Measurements from ENCODE around the gene KMT2C. TPM values are rescaled to one million over a fixed set of nuclear protein-coding genes. Genes with fewer than 3 reads are reported as not detected.

KMT2C gene
- total RNA-seq, 2 experiments from 2014 or later, result 47.5 to 105 TPM

GRCh38 chr7:152107945-152108344 is 327.9 kb downstream of the KMT2C start:
- H2AFZ ChIP-seq (ENCODE audit: low read length), result no peak overlapping the region
- intact Hi-C loops (cut with micrococcal nuclease; ENCODE audit: unreplicated experiment), result no loop called here
- ChIA-PET CTCF (ENCODE audit: unreplicated experiment) (no interaction called here), POLR2A (no interaction called here)
- H3K79me2 ChIP-seq (ENCODE audit: insufficient read depth, low read depth, low read length), result no peaks in the 10 kb centered on the region
- no peak for DNase-seq (ENCODE audit: low spot score)
- H3K4me3 ChIP-seq (ENCODE audit: low read depth, low read length, poor library complexity, severe bottlenecking), result no peak overlapping the region
- no TSS peak for BruUV-seq (replicated peaks)
- no peaks in the 10 kb centered on the region for H3K9me3 ChIP-seq (ENCODE audit: low read length)
- H3K27ac ChIP-seq (ENCODE audit: low read depth, low read length, poor library complexity, severe bottlenecking), result no peak overlapping the region
- H3K4me2 ChIP-seq (ENCODE audit: low read length), result no peak overlapping the region
- no peaks in the 10 kb centered on the region; the same call in 1 of the 2 replicates for H4K20me1 ChIP-seq (ENCODE audit: insufficient read depth, low read length)
- H3K9me2 ChIP-seq (ENCODE audit: insufficient read depth, low read length), result no peaks in the 10 kb centered on the region
- H3K36me3 ChIP-seq (ENCODE audit: insufficient read depth, low read length), result no peaks in the 10 kb centered on the region
- TF ChIP-seq CTCF (conservative IDR thresholded peaks at IDR 0.05; ENCODE audit: low read length) (no peak), EZH2phosphoT487 (IDR thresholded peaks at IDR 0.05; ENCODE audit: borderline replicate concordance, low read depth, low read length) (no peak)
- H3K4me1 ChIP-seq (ENCODE audit: insufficient read depth, low read length, poor library complexity, severe bottlenecking), result no peaks in the 10 kb centered on the region

GRCh38 chr7:152106990-152107389 is 328.8 kb downstream of the KMT2C start:
- CTCF ChIA-PET (ENCODE audit: unreplicated experiment), result no interaction called here
- Histone ChIP-seq H3K36me3 (ENCODE audit: insufficient read depth, low read length) (no peaks in the 10 kb centered on the region), H4K20me1 (ENCODE audit: insufficient read depth, low read length) (no peaks in the 10 kb centered on the region; the same call in 1 of the 2 replicates), H3K79me2 (ENCODE audit: insufficient read depth, low read depth, low read length) (no peaks in the 10 kb centered on the region), H3K9me3 (ENCODE audit: low read length) (no peaks in the 10 kb centered on the region), H3K4me3 (ENCODE audit: low read depth, low read length, poor library complexity, severe bottlenecking) (no peak overlapping the region), H3K27ac (ENCODE audit: low read depth, low read length, poor library complexity, severe bottlenecking) (no peak overlapping the region), H3K9me2 (ENCODE audit: insufficient read depth, low read length) (no peaks in the 10 kb centered on the region), H3K4me2 (ENCODE audit: low read length) (no peak overlapping the region), H2AFZ (ENCODE audit: low read length) (no peak overlapping the region), H3K4me1 (ENCODE audit: insufficient read depth, low read length, poor library complexity, severe bottlenecking) (no peaks in the 10 kb centered on the region)
- intact Hi-C loops (cut with micrococcal nuclease; ENCODE audit: unreplicated experiment), result no loop called here
- TF ChIP-seq CTCF (conservative IDR thresholded peaks at IDR 0.05; ENCODE audit: low read length) (no peak), EZH2phosphoT487 (IDR thresholded peaks at IDR 0.05; ENCODE audit: borderline replicate concordance, low read depth, low read length) (no peak)
- POLR2A ChIA-PET, result interaction anchor here (0.8 kb wide), 1 partner anchor 28 kb away, joined by 3 read pairs; no protein-coding TSS in a partner anchor
- DNase-seq (ENCODE audit: low spot score), result no peak
- no TSS peak for BruUV-seq (replicated peaks)

GRCh38 chr7:152105205-152105604 is 330.6 kb downstream of the KMT2C start:
- Histone ChIP-seq H3K9me2 (ENCODE audit: insufficient read depth, low read length) (no peaks in the 10 kb centered on the region), H3K4me2 (ENCODE audit: low read length) (no peak overlapping the region), H3K4me3 (ENCODE audit: low read depth, low read length, poor library complexity, severe bottlenecking) (no peak overlapping the region), H2AFZ (ENCODE audit: low read length) (no peak overlapping the region), H3K27ac (ENCODE audit: low read depth, low read length, poor library complexity, severe bottlenecking) (no peak overlapping the region), H4K20me1 (ENCODE audit: insufficient read depth, low read length) (no peaks in the 10 kb centered on the region; the same call in 1 of the 2 replicates), H3K9me3 (ENCODE audit: low read length) (no peaks in the 10 kb centered on the region), H3K4me1 (ENCODE audit: insufficient read depth, low read length, poor library complexity, severe bottlenecking) (no peaks in the 10 kb centered on the region), H3K79me2 (ENCODE audit: insufficient read depth, low read depth, low read length) (no peaks in the 10 kb centered on the region), H3K36me3 (ENCODE audit: insufficient read depth, low read length) (no peaks in the 10 kb centered on the region)
- ChIA-PET POLR2A (no interaction called here), CTCF (ENCODE audit: unreplicated experiment) (no interaction called here)
- BruUV-seq (replicated peaks), result no TSS peak
- intact Hi-C loops (cut with micrococcal nuclease; ENCODE audit: unreplicated experiment), result no loop called here
- no peak for DNase-seq (ENCODE audit: low spot score)
- no peak for TF ChIP-seq EZH2phosphoT487 (IDR thresholded peaks at IDR 0.05; ENCODE audit: borderline replicate concordance, low read depth, low read length)
- TF ChIP-seq CTCF (conservative IDR thresholded peaks at IDR 0.05; ENCODE audit: low read length), result no peak

Measured in OCI-LY7 (cell line).